NCI-H460 (cell line): ENCODE measurements around the gene NIPBL. TPM values are rescaled to one million over a fixed set of nuclear protein-coding genes. Genes with fewer than 3 reads are reported as not detected.
"Not testable (repeated sequence)": the region's sequence is repeated elsewhere in the genome, so short reads cannot be mapped to it uniquely, and the experiment has no call there.

ENCODE experiments used
- DNase-seq: peaks from one replicate; pipeline ENCODE4 v3.0.0-alpha.2; 2016; ENCODE audit warnings: low read depth; ENCODE audit errors: extremely low read depth
- polyA plus RNA-seq: library from polyadenylated mRNA; depleted of rRNA; stranded (reverse); fragments of >200 nt; gene quantifications from 2 replicates; pipeline ENCODE4 v1.2.3, GENCODE V29; 2014; cell fraction: nucleus; rRNA removed
- total RNA-seq: library from RNA; depleted of rRNA; stranded (reverse); fragments of >200 nt; shearing (Covaris generic); gene quantifications from 2 replicates; pipeline ENCODE4 v1.2.3, GENCODE V29; 2014; rRNA removed

Gene NIPBL
- 15.7 and 17.1 TPM in 2 replicates for total RNA-seq
- 6.0 and 8.1 TPM in 2 replicates for polyA plus RNA-seq

DNA sequence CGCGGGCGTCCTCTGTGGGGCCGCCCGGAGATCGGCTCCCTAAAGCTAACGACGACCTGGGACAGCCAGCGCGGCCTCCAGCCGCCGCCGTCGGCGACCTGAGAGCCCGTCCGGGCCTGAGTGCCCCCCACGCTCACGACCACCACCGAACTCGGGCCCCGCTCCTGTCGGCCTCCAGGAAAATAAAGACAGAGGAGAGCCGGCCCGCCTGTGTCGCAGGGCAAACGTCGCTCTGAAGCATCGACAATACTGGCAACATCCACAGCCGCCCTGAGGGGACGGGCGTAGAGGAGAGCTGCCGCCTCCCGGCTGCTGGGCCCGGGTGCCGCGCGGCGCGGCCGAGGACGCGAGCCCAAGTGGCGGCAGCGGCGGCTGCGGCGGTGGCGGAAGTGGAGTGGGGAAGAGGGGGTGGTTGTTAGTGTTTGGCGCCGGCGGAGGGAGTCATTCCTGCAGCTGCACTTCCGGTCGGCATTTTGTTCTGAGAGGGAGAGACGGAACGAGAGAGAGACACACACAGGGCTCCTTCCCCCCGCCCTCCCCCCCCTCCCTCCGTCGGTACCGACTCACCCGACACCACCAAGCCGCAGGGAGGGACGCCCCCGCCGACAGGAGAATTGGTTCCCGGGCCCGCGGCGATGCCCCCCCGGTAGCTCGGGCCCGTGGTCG, at the start of gene NIPBL:
NIPBL (plus strand) TSS at position 471 of the 666 bp plus-strand sequence. CDS start 76,928 bp downstream, outside the sequence.
- peak; percentile 95 for DNase-seq

GRCh38 chr5:36832274-36832673, 44.3 kb upstream of the NIPBL start:
- DNase-seq: no peak

GRCh38 chr5:36836831-36837230, 39.7 kb upstream of the NIPBL start:
- no peak for DNase-seq

DNA sequence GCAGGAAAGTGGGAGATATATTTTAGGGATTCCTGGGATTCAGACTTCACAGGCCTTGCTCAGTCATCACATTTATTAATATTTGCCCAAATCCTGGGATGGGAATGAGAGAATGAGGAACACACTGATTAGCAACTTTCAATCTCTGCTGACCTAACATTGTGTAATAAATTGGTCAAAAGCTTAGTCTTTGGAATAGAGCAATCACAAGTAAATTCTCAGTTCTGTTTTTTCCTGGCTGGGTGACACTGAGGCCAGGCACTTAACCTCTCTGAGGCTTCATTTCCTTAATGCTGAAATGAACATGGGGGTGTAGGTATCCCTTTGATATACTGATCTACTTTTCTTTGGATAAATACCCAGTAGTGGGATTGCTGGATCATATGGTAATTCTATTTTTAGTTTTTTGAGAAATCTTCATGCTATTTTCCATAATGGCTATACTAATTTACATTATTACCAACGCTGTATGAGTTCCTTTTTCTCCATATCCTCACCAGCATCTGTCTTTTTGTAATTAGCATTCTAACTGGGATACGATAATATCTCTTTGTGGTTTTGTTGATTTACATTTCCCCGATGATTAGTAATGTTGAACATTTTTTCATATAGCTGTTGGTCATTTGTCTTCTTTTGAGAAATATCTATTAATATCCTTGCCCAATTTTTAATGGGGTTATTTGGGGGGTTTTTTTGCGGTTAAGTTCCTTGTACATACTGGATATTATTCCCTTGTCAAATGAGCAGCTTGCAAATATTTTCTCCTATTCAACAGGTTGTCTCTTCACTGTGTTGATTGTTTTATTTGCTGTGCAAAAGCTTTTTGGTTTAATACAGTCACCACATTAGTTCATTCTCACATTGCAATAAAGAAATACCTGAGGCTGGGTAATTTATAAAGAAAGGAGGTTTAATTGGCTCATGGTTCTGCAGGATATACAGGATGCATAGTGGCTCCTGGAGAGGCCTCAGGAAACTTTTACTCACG, 36.8 kb upstream of the NIPBL start:
- no peak for DNase-seq

DNA sequence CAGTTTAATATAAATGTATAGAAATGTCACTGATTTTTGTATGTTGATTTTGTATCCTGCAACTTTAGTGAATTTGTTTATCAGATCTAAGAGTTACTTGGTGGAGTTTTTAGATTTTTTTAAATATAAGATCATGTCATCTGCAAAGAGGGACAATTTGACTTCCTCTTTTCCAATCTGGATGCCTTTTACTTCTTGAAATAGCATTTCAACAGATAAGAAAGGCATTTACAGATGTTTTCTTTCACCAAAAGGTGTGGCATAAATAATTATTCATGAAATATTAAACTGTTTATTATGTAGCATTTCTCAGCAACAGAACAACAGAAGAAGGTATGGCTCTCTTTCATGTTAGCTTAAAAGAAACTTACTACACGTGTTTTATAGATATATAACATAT, 34.9 kb upstream of the NIPBL start:
- no peak for DNase-seq

DNA sequence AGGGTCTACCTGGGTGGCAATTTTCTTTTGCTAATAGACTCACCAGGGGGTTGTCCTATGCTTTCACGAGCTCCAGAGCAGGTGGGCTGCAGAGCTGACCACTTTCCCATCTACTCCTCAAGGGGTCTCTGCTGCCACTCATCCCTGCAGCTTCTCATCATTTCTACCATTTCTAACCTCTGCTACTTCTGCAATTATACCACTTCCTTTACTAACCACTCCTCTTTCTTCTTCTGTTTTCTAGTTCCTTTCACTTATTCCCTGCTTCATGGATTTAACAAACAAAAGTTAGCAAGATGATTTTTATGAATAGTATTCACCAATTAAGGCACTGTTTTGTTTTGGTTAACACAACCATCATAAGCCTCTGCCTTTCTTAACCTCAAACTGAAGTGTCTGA, 34.5 kb upstream of the NIPBL start:
- DNase-seq: no peak

- DNase-seq: no peak
Measured at GRCh38 chr5:36844305-36844704, 32.3 kb upstream of the NIPBL start.

DNA sequence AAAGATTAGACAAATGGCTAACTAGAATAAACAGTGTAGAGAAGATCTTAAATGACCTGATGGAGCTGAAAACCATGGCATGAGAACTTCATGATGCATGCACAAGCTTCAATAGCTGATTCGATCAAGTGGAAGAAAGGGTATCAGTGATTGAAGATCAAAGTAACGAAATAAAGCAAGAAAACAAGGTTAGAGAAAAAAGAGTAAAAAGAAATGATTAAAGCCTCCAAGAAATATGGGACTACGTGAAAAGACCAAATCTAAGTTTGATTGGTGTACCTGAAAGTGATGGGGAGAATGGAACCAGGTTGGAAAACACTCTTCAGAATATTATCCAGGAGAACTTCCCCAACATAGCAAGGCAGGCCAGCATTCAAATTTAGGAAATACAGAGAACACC, 28.0 kb upstream of the NIPBL start:
- DNase-seq: not testable (repeated sequence)

- DNase-seq: not testable (repeated sequence)
Measured at GRCh38 chr5:36852903-36853302, 23.7 kb upstream of the NIPBL start.

GRCh38 chr5:36854402-36855140, 22.0 kb upstream of the NIPBL start:
- no peak for DNase-seq

DNA sequence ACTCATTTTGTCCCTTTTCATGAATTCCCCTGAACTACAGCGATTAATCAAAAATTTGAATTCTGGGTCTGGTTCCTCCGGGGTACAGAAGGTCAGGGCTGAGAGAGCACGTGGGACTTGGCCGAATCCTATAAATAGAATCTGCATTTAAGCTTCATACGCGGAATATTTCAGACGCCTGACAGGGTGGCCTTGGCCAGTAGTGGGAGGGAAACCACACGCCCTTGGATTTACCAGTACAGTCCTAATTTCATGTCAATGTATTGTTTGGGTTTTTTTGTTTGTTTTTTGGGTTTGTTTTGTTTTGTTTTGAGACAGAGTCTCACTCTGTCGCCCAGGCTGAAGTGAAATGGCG, 21.5 kb upstream of the NIPBL start:
- no peak for DNase-seq

- DNase-seq: no peak
Measured at GRCh38 chr5:36861871-36862270, 14.7 kb upstream of the NIPBL start.

- DNase-seq: peak; percentile 76
Measured at GRCh38 chr5:36870399-36871040, 6.0 kb upstream of the NIPBL start.

GRCh38 chr5:36874465-36874864, 2.1 kb upstream of the NIPBL start:
- DNase-seq: no peak

GRCh38 chr5:36875051-36875789, 1.3 kb upstream of the NIPBL start:
- peak; percentile 23 for DNase-seq

DNA sequence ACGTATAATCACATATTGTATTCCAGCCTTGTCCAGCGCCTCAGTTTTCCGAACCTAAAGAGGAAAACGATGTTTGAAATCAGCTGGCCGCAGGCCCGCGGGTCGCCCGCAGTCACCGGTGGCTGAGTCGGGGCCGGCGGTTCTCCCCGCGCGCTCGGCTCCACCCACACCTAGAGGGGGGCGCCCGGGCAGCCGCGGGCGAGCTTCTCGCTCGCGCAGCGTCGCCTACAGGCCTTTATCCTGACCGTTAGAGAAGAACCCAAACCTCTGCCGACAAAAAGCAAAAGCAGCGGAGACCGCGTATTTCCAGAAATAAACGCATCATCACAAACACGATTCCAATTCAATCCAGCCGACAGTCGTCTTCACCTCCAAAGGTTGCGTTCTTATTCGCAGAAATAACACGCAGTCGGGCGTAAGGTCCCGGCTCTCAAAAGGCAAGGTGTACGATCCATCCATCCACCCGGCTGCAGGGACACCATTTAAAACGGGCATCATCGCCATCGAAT, 725 bp upstream of the NIPBL start:
- peak; percentile 64 for DNase-seq

DNA sequence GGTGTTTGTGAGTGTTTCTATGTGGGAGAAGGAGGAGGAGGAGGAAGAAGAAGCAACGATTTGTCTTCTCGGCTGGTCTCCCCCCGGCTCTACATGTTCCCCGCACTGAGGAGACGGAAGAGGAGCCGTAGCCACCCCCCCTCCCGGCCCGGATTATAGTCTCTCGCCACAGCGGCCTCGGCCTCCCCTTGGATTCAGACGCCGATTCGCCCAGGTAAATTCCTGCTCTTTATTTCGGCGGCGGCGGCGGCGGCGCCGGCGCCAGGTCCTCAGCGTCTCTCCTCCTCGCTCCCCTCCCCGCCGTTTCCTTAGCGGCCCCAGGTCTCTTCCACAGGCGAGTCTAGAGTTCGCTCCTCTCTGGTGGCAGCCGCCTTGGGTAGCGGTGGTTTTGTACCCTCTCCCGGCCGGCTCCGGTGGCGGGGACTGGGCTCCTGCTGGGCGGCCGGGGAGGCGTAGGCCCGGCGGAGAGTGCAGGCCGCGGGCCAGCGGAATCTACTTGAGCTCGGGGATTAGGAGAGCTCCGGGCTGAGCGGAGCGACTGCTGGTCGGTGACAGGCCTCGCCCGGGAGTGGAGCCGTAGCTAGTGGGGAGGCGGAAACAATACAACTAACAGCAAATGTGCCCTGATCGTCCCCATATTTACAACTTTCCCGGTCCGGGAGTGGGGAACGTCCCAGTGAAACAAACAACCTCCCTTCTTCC, 547 bp downstream of the NIPBL start:
- peak; percentile 33 for DNase-seq

GRCh38 chr5:36877667-36878391, 1.3 kb downstream of the NIPBL start:
- peak; percentile 28 for DNase-seq
